GM18505 (cell line): ENCODE data around the gene SF3B3.
"Not testable (repeated sequence)": the region's sequence is repeated elsewhere in the genome, so short reads cannot be mapped to it uniquely, and the experiment has no call there.

Experiments used
- ATAC-seq: cut with Tn5 transposase; IDR thresholded peaks from one replicate; pipeline ENCODE4 v1.9.1; 2021; ENCODE audit not compliant: unreplicated experiment
- POLR2A ChIP-seq: IDR thresholded peaks from 4 replicates; pipeline ENCODE4 v1.6.1; 2011; ENCODE audit warnings: borderline replicate concordance; ENCODE audit not compliant: insufficient read depth, insufficient read length; ENCODE audit errors: extremely low read depth

The SF3B3 gene

DNA sequence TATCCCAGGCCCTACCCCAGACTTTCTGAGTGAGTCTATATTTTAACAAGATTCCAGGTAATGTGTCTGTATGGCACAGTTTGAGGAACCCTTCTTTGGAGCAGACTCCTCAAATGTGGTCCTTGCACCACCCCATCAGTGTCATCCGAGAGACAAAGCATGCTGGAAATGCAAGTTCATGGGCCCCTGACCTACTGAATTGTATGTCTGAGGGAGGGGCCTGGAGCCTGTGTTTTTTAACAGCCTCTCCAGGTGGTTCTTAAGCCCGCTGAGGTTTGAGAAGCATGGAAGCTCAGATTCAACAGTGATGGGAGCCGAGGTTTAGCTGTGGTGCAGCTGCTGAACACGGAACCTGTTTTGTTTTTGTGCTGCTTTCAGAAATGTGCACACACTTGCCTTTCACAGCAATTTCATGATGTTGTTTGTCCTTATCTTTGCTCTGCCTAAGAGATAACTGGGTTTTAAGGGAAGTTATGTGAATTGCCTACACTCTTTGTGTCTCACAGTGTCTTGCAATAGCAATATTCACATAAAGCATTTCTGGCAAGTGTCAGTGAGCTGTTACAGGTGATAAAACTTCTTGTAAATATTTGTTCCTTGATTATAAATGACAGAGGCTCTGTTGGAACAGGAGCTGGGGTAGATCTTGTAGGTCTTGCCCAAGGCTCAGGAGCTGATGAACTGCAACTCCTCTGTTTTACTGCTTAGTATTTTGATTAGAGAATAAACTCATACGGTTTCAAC lies 90.8 kb downstream of the SF3B3 start:
- TF ChIP-seq POLR2A, result no peak
- no peak for ATAC-seq

GRCh38 chr16:70615945-70616344 lies 92.3 kb downstream of the SF3B3 start:
- ATAC-seq, result no peak
- TF ChIP-seq POLR2A, result no peak

- not testable (repeated sequence) for ATAC-seq
Measured at GRCh38 chr16:70621864-70622263, 98.2 kb downstream of the SF3B3 start.
